ENCODE measurements around the gene RGS12.
"Not testable (repeated sequence)": the region's sequence is repeated elsewhere in the genome, so short reads cannot be mapped to it uniquely, and the experiment has no call there.

Gene RGS12

GRCh38 chr4:3295837-3296624 is 3.2 kb downstream of the RGS12 start:
- ATAC-seq (no peak), DNase-seq (no peak)
- Mint-ChIP-seq H3K9me3 (peaks cover 7% of the 10 kb centered on the region), H3K4me1 (peaks cover 7% of the 10 kb centered on the region), H3K27me3 (peaks cover 24% of the 10 kb centered on the region), H3K4me3 (no peak overlapping the region), H3K36me3 (ENCODE audit: low read depth) (no peaks in the 10 kb centered on the region), H3K27ac (no peak overlapping the region)

GRCh38 chr4:3296651-3297050 is 3.8 kb downstream of the RGS12 start:
- Mint-ChIP-seq H3K4me3 (no peak overlapping the region), H3K36me3 (ENCODE audit: low read depth) (no peaks in the 10 kb centered on the region), H3K4me1 (peaks cover 10% of the 10 kb centered on the region), H3K27ac (no peak overlapping the region), H3K9me3 (peaks cover 7% of the 10 kb centered on the region), H3K27me3 (peaks cover 21% of the 10 kb centered on the region)
- DNase-seq (no peak), ATAC-seq (no peak)

GRCh38 chr4:3297066-3297859 is 4.4 kb downstream of the RGS12 start:
- no peak overlapping the region for H3K27ac Mint-ChIP-seq
- ATAC-seq = no peak
- peaks cover 13% of the 10 kb centered on the region for H3K4me1 Mint-ChIP-seq

GRCh38 chr4:3299122-3299975 is 6.5 kb downstream of the RGS12 start:
- no peaks in the 10 kb centered on the region for H3K36me3 Mint-ChIP-seq (ENCODE audit: low read depth)
- peaks cover 33% of the 10 kb centered on the region for H3K4me1 Mint-ChIP-seq
- peaks cover 7% of the 10 kb centered on the region for H3K9me3 Mint-ChIP-seq
- DNase-seq (no peak), ATAC-seq (no peak)
- no peak overlapping the region for H3K27ac Mint-ChIP-seq
- H3K4me3 Mint-ChIP-seq = no peak overlapping the region
- peaks cover 19% of the 10 kb centered on the region for H3K27me3 Mint-ChIP-seq

More at GRCh38 chr4:3297066-3297859, 4.4 kb downstream of the RGS12 start:
- Mint-ChIP-seq H3K27me3 (peaks cover 18% of the 10 kb centered on the region), H3K36me3 (ENCODE audit: low read depth) (no peaks in the 10 kb centered on the region), H3K9me3 (peaks cover 7% of the 10 kb centered on the region), H3K4me3 (no peak overlapping the region)
- no peak for DNase-seq

- Mint-ChIP-seq H3K27ac (no peak overlapping the region), H3K36me3 (ENCODE audit: low read depth) (no peaks in the 10 kb centered on the region), H3K9me3 (peaks cover 7% of the 10 kb centered on the region), H3K27me3 (peaks cover 18% of the 10 kb centered on the region), H3K4me1 (peaks cover 41% of the 10 kb centered on the region), H3K4me3 (no peak overlapping the region)
- DNase-seq = no peak
- ATAC-seq = no peak
Measured at GRCh38 chr4:3299976-3300671, 7.3 kb downstream of the RGS12 start.

GRCh38 chr4:3300882-3301281 is 8.1 kb downstream of the RGS12 start:
- peaks cover 18% of the 10 kb centered on the region for H3K27me3 Mint-ChIP-seq
- peaks cover 49% of the 10 kb centered on the region for H3K4me1 Mint-ChIP-seq
- H3K36me3 Mint-ChIP-seq (ENCODE audit: low read depth); DNase-seq; H3K27ac Mint-ChIP-seq; H3K9me3 Mint-ChIP-seq; ATAC-seq; H3K4me3 Mint-ChIP-seq: not testable (repeated sequence)

- H3K36me3 Mint-ChIP-seq (ENCODE audit: low read depth) = no peaks in the 10 kb centered on the region
- peaks cover 7% of the 10 kb centered on the region for H3K9me3 Mint-ChIP-seq
- H3K27me3 Mint-ChIP-seq = peaks cover 15% of the 10 kb centered on the region
- peak overlapping the region; percentile 76 for H3K4me3 Mint-ChIP-seq
- H3K27ac Mint-ChIP-seq = peak overlapping the region; percentile 15
- peaks cover 52% of the 10 kb centered on the region for H3K4me1 Mint-ChIP-seq
- no peak for DNase-seq
- no peak for ATAC-seq
Measured at GRCh38 chr4:3301450-3302172, 8.8 kb downstream of the RGS12 start.

- peaks cover 52% of the 10 kb centered on the region for H3K4me1 Mint-ChIP-seq
Measured at GRCh38 chr4:3302173-3302785, 9.5 kb downstream of the RGS12 start.

GRCh38 chr4:3302786-3303564 is 10.2 kb downstream of the RGS12 start:
- Mint-ChIP-seq H3K9me3 (peaks cover 4% of the 10 kb centered on the region), H3K36me3 (ENCODE audit: low read depth) (no peaks in the 10 kb centered on the region), H3K4me3 (peak overlapping the region; percentile 76), H3K4me1 (peaks cover 52% of the 10 kb centered on the region), H3K27ac (peak overlapping the region; percentile 67), H3K27me3 (peaks cover 11% of the 10 kb centered on the region)
- ATAC-seq (no peak), DNase-seq (no peak)

More at GRCh38 chr4:3302173-3302785, 9.5 kb downstream of the RGS12 start:
- H3K27ac Mint-ChIP-seq = peak overlapping the region; percentile 67
- no peaks in the 10 kb centered on the region for H3K36me3 Mint-ChIP-seq (ENCODE audit: low read depth)
- peak; percentile 79 for DNase-seq
- H3K4me3 Mint-ChIP-seq = peak overlapping the region; percentile 76
- H3K27me3 Mint-ChIP-seq = peaks cover 13% of the 10 kb centered on the region
- peaks cover 7% of the 10 kb centered on the region for H3K9me3 Mint-ChIP-seq
- peak; percentile 95 for ATAC-seq

- H3K27me3 Mint-ChIP-seq = peaks cover 11% of the 10 kb centered on the region
- H3K4me3 Mint-ChIP-seq = peak overlapping the region; percentile 38
- peaks cover 52% of the 10 kb centered on the region for H3K4me1 Mint-ChIP-seq
- H3K9me3 Mint-ChIP-seq = no peaks in the 10 kb centered on the region
- H3K27ac Mint-ChIP-seq = peak overlapping the region; percentile 35
- H3K36me3 Mint-ChIP-seq (ENCODE audit: low read depth) = no peaks in the 10 kb centered on the region
- no peak for DNase-seq
- ATAC-seq = no peak
Measured at GRCh38 chr4:3303565-3303824, 10.7 kb downstream of the RGS12 start.

- Mint-ChIP-seq H3K36me3 (ENCODE audit: low read depth) (no peaks in the 10 kb centered on the region), H3K27me3 (peaks cover 11% of the 10 kb centered on the region), H3K9me3 (no peaks in the 10 kb centered on the region), H3K27ac (no peak overlapping the region), H3K4me1 (peaks cover 52% of the 10 kb centered on the region), H3K4me3 (no peak overlapping the region)
- DNase-seq = no peak
- ATAC-seq = no peak
Measured at GRCh38 chr4:3303923-3304710, 11.3 kb downstream of the RGS12 start.

Data from activated naive CD8-positive, alpha-beta T cell treated with anti-CD3 and anti-CD28 coated beads, Interleukin-2, amount 50 U/mL, for 24 hours (primary cell).